ENCODE results near the gene RCHY1. TPM values are rescaled to one million over a fixed set of nuclear protein-coding genes. Genes with fewer than 3 reads are reported as not detected.

Gene RCHY1
- total RNA-seq, 1 donor from 2014 or later: 22.9 TPM

DNA sequence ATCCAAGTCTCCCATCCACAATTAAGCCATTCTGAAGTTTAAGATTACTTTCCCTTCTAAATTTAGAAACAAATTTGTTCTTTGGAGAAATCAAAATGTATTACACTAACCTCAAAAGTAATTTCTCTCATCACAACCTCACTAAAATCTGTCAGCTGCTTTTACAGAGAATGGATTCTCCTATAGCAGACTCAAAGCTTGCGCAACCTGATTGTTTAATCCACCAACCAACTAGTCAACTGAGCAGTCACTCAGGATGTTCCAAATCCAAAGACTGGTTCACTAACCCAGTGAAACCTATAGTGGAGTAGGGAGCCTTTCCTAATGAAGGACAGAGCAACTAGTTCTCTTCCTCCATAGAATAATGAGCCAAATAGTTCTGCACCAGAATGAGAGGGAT is 44.3 kb downstream of the RCHY1 start:
- Mint-ChIP-seq H3K27me3 (ENCODE audit: low read depth) (peaks cover 6% of the 10 kb centered on the region), H3K4me1 (ENCODE audit: low read depth) (no peaks in the 10 kb centered on the region), H3K4me3 (ENCODE audit: low read depth) (no peak overlapping the region), H3K9me3 (no peaks in the 10 kb centered on the region), H3K27ac (no peak overlapping the region), H3K36me3 (ENCODE audit: low read depth) (peaks cover 5% of the 10 kb centered on the region)
- no peak for DNase-seq (ENCODE audit: low spot score)
- intact Hi-C loops (cut with micrococcal nuclease): no loop called here

GRCh38 chr4:75457365-75457764 is 56.8 kb downstream of the RCHY1 start:
- no peaks in the 10 kb centered on the region for H3K4me1 Mint-ChIP-seq (ENCODE audit: low read depth)
- intact Hi-C loops (cut with micrococcal nuclease): no loop called here
- no peaks in the 10 kb centered on the region for H3K36me3 Mint-ChIP-seq (ENCODE audit: low read depth)
- DNase-seq (ENCODE audit: low spot score): no peak
- H3K27ac Mint-ChIP-seq: no peak overlapping the region
- H3K27me3 Mint-ChIP-seq (ENCODE audit: low read depth): no peaks in the 10 kb centered on the region
- no peaks in the 10 kb centered on the region for H3K9me3 Mint-ChIP-seq
- no peak overlapping the region for H3K4me3 Mint-ChIP-seq (ENCODE audit: low read depth)

GRCh38 chr4:75434105-75434504 is 80.1 kb downstream of the RCHY1 start:
- no peaks in the 10 kb centered on the region for H3K9me3 Mint-ChIP-seq
- intact Hi-C loops (cut with micrococcal nuclease): no loop called here
- H3K27me3 Mint-ChIP-seq (ENCODE audit: low read depth): peaks cover 2% of the 10 kb centered on the region
- H3K36me3 Mint-ChIP-seq (ENCODE audit: low read depth): no peaks in the 10 kb centered on the region
- no peak overlapping the region for H3K27ac Mint-ChIP-seq
- DNase-seq (ENCODE audit: low spot score): no peak
- no peak overlapping the region for H3K4me3 Mint-ChIP-seq (ENCODE audit: low read depth)
- H3K4me1 Mint-ChIP-seq (ENCODE audit: low read depth): no peaks in the 10 kb centered on the region

- no peaks in the 10 kb centered on the region for H3K4me1 Mint-ChIP-seq (ENCODE audit: low read depth)
- H3K36me3 Mint-ChIP-seq (ENCODE audit: low read depth): no peaks in the 10 kb centered on the region
- H3K9me3 Mint-ChIP-seq: no peaks in the 10 kb centered on the region
- intact Hi-C loops (cut with micrococcal nuclease): no loop called here
- H3K27me3 Mint-ChIP-seq (ENCODE audit: low read depth): no peaks in the 10 kb centered on the region
- no peak overlapping the region for H3K27ac Mint-ChIP-seq
- no peak overlapping the region for H3K4me3 Mint-ChIP-seq (ENCODE audit: low read depth)
- no peak for DNase-seq (ENCODE audit: low spot score)
Measured at GRCh38 chr4:75432683-75433082, 81.5 kb downstream of the RCHY1 start.

DNA sequence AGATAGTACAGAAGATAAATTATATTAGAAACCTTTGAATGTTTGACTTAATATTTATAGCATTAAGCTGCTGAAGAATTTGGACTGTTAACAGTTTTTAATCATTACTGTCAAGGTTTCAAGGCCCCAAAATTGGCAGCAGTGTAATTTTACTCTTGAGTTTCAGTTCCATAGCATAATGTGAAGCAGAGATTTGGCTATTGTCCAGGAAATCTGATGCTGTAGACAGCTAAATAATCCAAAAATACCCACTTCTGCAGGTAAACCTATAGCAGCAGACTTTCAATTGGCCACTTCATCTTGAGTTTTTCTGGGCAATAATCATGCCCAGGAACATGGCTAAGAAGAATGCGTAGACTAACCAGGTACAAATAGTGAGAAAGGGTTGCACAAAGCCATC is 85.0 kb downstream of the RCHY1 start:
- intact Hi-C loops (cut with micrococcal nuclease): no loop called here
- Mint-ChIP-seq H3K4me1 (ENCODE audit: low read depth) (no peaks in the 10 kb centered on the region), H3K9me3 (no peaks in the 10 kb centered on the region), H3K36me3 (ENCODE audit: low read depth) (no peaks in the 10 kb centered on the region), H3K27me3 (ENCODE audit: low read depth) (no peaks in the 10 kb centered on the region), H3K27ac (no peak overlapping the region), H3K4me3 (ENCODE audit: low read depth) (no peak overlapping the region)
- DNase-seq (ENCODE audit: low spot score): no peak

Other genes starting within 250 kb of the RCHY1 start
- gene THAP6, start 70 bp upstream of the RCHY1 start, total RNA-seq: 17.6 and 18.4 TPM in 2 replicates
- gene ODAPH, start 41.7 kb upstream of the RCHY1 start, total RNA-seq: not detected in 2 replicates
- 0.23 and 0.57 TPM in 2 replicates for gene CDKL2, start 116.1 kb upstream of the RCHY1 start, total RNA-seq
- gene G3BP2, start 159.0 kb upstream of the RCHY1 start, total RNA-seq: 143 and 156 TPM in 2 replicates
- gene USO1, start 210.2 kb upstream of the RCHY1 start, total RNA-seq: 57.4 and 59.0 TPM in 2 replicates

All from activated T-helper 2 cell treated with anti-CD3 and anti-CD28 coated beads, Interferon-gamma antibody, Interleukin-2, Interleukin-4, amounts not matched to agents 10 μg/mL and 5 μg/mL and 100 μg/mL, durations not matched to agents 14 hours and 24 hours and 36 hours (primary cell).